HG03097 (cell line): Measurements from ENCODE around the gene P4HB.

Source experiments
- ATAC-seq: cut with Tn5 transposase; IDR thresholded peaks from one replicate; pipeline ENCODE4 v1.9.1; 2021; ENCODE audit not compliant: unreplicated experiment, low FRiP score

P4HB gene

GRCh38 chr17:81898029-81898866 lies 37.9 kb upstream of the P4HB start:
- ATAC-seq = no peak

- ATAC-seq = no peak
Measured at GRCh38 chr17:81895400-81895799, 35.1 kb upstream of the P4HB start.

GRCh38 chr17:81891303-81891552 lies 30.9 kb upstream of the P4HB start:
- ATAC-seq = no peak

- peak; percentile 28 for ATAC-seq
Measured at GRCh38 chr17:81890447-81891302, 30.3 kb upstream of the P4HB start.

GRCh38 chr17:81889602-81890001 lies 29.3 kb upstream of the P4HB start:
- ATAC-seq = no peak

- ATAC-seq = no peak
Measured at GRCh38 chr17:81888988-81889595, 28.8 kb upstream of the P4HB start.

GRCh38 chr17:81888105-81888987 lies 28.0 kb upstream of the P4HB start:
- ATAC-seq = no peak

- no peak for ATAC-seq
Measured at GRCh38 chr17:81885869-81886548, 25.7 kb upstream of the P4HB start.

GRCh38 chr17:81885454-81885853 lies 25.1 kb upstream of the P4HB start:
- no peak for ATAC-seq

GRCh38 chr17:81884968-81885367 lies 24.6 kb upstream of the P4HB start:
- no peak for ATAC-seq

- ATAC-seq = no peak
Measured at GRCh38 chr17:81884520-81884919, 24.2 kb upstream of the P4HB start.

GRCh38 chr17:81879121-81879520 lies 18.8 kb upstream of the P4HB start:
- no peak for ATAC-seq

- ATAC-seq = no peak
Measured at GRCh38 chr17:81878294-81878693, 18.0 kb upstream of the P4HB start.

GRCh38 chr17:81877569-81877968 lies 17.2 kb upstream of the P4HB start:
- no peak for ATAC-seq

GRCh38 chr17:81871387-81872230 lies 11.3 kb upstream of the P4HB start:
- ATAC-seq = peak; percentile 41

- ATAC-seq = peak; percentile 8
Measured at GRCh38 chr17:81870981-81871386, 10.6 kb upstream of the P4HB start, which contains the start of gene ARHGDIA. ARHGDIA (minus strand) TSS chr17:81871337; CDS start chr17:81869930, 1,407 bp downstream.

- no peak for ATAC-seq
Measured at GRCh38 chr17:81870131-81870980, 10.0 kb upstream of the P4HB start.
